ENCODE measurements around the gene NAP1L5. TPM values are rescaled to one million over a fixed set of nuclear protein-coding genes. Genes with fewer than 3 reads are reported as not detected.

Gene NAP1L5, protein sequence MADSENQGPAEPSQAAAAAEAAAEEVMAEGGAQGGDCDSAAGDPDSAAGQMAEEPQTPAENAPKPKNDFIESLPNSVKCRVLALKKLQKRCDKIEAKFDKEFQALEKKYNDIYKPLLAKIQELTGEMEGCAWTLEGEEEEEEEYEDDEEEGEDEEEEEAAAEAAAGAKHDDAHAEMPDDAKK
- 10 to 100 TPM; 10.5 to 14.4 (median 12.3) TPM for polyA plus RNA-seq (ENCODE audit: insufficient read depth in 1 of 5, insufficient read length in 5 of 5, low replicate concordance in 1 of 5)
- long read RNA-seq, donor 1, transcript NAP1L5-201 (1 exons, 1,915 nt): major isoform, 10 of 10 reads
- long read RNA-seq, donor 1, partial matches to known transcripts: 0 of 10 reads
- long read RNA-seq, donor 1, other reads (novel, unspliced or antisense): 0 of 10 reads
- long read RNA-seq, donor 2, transcript NAP1L5-201 (1 exons, 1,915 nt): major isoform, 6 of 6 reads
- long read RNA-seq, donor 2, partial matches to known transcripts: 0 of 6 reads
- long read RNA-seq, donor 2, other reads (novel, unspliced or antisense): 0 of 6 reads
- long read RNA-seq, donor 3, transcript NAP1L5-201 (1 exons, 1,915 nt): major isoform, 8 of 8 reads
- long read RNA-seq, donor 3, partial matches to known transcripts: 0 of 8 reads
- long read RNA-seq, donor 3, other reads (novel, unspliced or antisense): 0 of 8 reads
- long read RNA-seq, donor 4, transcript NAP1L5-201 (1 exons, 1,915 nt): major isoform, 12 of 12 reads
- long read RNA-seq, donor 4, partial matches to known transcripts: 0 of 12 reads
- long read RNA-seq, donor 4, other reads (novel, unspliced or antisense): 0 of 12 reads
- long read RNA-seq, donor 5, transcript NAP1L5-201 (1 exons, 1,915 nt): major isoform, 15 of 15 reads
- long read RNA-seq, donor 5, partial matches to known transcripts: 0 of 15 reads
- long read RNA-seq, donor 5, other reads (novel, unspliced or antisense): 0 of 15 reads
- long read RNA-seq, donor 6, transcript NAP1L5-201 (1 exons, 1,915 nt): major isoform, 14 of 14 reads
- long read RNA-seq, donor 6, partial matches to known transcripts: 0 of 14 reads
- long read RNA-seq, donor 6, other reads (novel, unspliced or antisense): 0 of 14 reads
- long read RNA-seq, donor 7, partial matches to known transcripts: 0 of 4 reads
- long read RNA-seq, donor 7, other reads (novel, unspliced or antisense): 0 of 4 reads
- long read RNA-seq, donor 8, transcript NAP1L5-201 (1 exons, 1,915 nt): major isoform, 5 of 5 reads
- long read RNA-seq, donor 8, partial matches to known transcripts: 0 of 5 reads
- long read RNA-seq, donor 8, other reads (novel, unspliced or antisense): 0 of 5 reads

DNA sequence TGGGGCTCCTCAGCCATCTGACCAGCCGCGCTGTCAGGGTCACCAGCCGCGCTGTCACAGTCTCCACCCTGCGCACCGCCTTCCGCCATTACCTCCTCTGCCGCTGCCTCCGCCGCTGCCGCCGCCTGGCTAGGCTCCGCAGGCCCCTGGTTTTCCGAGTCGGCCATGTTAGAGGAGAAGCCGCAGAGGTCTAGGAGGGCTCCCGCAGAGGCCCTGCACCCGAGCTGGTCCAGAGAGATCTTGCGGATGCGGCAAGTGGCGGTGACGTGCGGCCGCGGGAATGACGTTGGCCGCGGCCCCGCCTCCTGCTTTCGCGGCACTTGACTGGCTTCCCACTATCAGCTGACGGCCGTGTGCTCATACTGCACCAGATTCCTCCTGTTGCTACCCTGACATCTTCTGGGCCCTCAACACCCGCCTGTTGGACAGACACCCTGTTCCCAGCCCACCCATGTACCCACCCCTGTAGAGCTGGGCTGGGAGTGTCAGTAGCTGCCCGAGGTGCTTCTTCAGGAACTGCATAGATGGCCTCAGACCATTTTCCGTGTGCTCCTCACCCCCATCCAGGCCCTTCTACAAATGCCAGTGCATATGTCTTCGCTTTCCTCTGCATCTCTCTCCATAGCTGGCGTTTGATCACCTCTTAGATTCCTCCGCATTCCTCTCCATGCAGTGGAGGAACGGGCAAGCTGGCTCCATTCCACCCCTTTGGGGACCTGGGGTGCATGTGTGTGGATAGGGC lies at the start of gene NAP1L5:
Gene NAP1L5, minus strand, starts transcription at position 242 of the 742 bp plus-strand sequence. Its CDS starts 75 bp downstream, at position 167.
- peak; percentile 52 to 60 for DNase-seq

DNA sequence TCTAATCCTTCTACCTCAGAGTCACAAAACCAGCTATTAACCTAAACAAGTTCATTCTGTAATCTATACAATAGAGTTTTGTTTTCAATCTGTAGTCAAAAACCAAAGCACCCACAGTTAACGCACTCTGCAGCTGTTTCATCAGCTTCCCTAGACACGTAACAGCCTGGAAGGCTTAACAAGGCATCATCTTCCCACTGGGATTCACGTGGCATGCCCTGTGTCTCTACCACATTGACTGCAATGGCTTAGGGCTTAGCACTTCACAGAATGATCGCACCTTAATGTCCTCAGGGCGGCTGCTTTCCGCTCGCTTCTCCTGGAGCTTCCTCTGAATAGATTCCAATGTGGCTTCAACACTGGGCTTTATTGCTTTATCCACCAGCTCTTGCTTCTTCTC lies 49.7 kb upstream of the NAP1L5 start:
- no peak for DNase-seq

DNA sequence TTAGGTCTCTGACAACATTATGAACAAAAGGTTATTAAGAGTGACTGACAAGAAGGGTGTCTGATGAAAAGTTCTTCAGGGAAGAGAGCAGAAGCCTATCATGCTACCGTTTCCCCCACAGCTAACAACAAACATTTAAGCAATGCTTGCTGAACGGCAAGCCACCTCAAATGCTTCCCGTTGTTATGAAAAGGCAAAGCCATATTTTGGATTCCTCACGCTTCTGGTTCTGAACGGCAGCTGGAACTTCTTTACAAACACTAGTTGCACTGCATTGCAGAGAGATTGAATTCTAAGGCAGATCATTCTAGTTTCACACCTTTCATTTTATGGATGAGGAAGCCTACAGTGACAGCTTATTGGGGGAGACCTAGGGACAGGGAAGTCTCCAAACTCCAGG lies 48.6 kb upstream of the NAP1L5 start:
- peak; percentile 69 to 70 for DNase-seq

DNA sequence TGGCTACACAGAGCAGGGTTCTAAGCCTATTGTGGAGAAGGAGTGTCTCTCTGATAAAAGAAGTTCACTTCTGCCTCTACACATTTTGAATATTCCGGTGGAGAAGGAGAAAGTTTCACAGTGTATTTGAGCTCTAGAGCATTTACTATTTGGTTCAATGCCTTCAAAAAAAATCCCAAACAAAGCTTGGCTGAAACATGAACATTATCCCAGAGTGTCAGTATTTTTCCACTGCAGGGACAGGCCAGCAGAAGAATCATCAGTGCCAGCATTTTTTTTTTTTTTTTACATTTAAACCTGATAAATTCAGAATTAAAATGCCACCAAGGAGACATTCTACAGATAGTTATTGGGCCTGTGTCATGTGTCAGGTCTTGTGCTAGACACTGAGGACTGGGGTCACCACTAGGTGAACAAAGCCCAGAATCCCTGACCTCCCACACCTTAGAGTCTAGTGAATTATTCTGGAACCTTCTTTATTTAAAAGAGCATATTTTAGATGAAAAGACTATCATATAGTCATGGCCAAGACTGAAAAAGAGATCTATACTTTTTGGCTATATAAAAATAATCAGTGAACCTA lies 48.0 kb upstream of the NAP1L5 start:
- peak; percentile 37 to 47 for DNase-seq

DNA sequence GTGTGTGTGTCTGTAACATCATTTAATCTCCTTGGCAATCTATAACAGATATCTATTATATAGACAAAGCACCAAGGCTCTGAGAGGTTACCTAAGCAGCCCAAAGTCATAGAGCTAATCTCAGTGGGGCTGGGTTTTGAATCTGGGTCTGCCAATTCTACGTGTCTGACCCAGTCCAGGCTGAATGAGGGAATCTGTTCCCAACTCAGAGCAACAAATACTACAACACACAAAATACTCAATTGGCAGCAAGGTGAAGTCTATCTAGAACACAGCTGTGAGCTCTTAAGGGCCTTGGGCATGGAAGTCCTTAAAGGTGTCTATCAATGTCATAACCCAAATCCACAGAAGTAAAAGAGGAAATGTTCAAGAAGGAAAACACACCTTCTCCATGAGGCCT lies 47.5 kb upstream of the NAP1L5 start:
- DNase-seq: no peak

DNA sequence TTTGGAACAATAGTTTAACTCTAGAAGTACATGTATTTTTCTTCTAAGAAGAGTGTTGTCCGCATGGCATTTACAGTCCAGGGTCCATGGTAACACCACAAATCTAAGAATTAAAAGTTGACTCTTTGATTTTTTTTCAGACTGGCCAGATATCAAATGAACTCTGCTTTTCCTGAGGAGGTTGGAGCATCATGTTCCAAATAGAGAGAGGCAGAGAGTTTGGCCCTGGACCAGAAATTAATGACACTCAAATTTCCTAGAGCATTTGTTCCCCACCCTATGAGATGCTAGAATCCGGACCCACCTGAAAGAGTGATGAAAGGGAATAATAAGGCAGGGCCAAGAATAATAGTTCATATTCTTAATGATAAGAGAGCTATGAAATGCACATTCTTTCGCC lies 47.0 kb upstream of the NAP1L5 start:
- no peak for DNase-seq

DNA sequence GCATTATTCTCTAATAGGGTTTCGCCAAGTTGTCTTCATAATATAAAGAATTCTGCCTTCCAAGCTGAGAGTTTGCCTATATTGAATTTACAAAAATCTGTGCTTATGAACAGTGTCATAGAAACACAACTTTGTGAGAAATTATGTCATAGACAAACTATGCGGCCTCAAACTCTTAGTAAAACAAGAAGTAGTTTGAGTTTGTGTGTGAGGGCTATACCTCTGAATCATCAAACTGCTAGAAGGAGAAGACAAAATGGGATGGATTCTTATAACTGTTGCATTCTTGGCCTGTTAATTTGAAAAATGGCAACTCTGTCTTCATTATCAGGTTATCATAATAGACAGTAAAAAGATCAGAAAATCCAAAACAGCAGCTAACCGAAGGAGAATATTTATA lies 46.1 kb upstream of the NAP1L5 start:
- no peak for DNase-seq

GRCh38 chr4:88742561-88742960 lies 44.9 kb upstream of the NAP1L5 start:
- DNase-seq: no peak

GRCh38 chr4:88738180-88738579 lies 40.6 kb upstream of the NAP1L5 start:
- no peak for DNase-seq

DNA sequence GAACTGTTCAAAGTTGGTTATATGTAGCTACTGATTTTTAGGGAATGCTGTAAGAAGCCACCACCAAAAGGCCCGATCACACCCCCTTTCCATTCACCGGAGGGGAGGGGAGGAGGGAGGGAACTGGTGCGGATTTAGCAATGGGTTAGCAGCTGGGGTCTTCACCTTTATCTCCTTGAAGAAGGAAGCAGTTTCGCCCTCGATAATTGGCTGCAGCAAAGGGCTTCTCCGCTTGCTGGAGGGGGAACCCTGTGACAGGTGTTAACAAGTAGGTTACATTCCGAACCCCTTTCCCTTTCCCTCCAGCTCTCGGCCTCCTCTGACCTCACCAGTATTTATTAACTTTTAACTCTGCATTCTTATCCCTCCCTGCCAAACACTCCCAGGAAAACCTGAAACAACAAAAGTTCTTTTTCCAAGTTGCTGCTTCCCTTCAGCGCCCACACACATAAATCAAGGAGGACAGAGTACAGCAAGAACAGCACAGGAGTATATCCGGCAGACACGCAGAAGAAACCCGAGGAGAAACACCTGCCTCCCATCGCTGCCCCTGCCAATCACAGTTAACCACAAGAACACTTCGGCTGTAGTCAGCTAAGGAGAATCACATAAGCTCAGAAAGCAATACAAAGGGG lies 39.8 kb upstream of the NAP1L5 start:
- DNase-seq: no peak

DNA sequence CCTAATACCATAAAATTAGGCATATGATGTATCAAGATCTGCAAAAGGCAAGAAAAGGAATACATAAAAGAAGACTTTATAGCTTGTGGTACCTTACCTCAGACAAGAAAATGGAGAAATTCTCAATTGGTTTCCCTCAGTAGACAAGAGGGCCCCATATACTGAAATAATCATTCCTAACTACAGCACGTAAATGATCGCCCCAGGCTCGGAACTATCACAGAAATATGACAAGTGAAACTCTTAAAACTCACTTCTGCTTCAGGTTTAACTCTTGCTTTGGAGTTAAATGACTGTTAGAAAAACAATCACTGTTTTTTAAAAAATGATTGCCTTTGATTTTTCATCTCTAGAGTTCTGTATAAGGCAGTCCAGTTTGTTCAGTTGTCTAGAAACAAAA lies 38.6 kb upstream of the NAP1L5 start:
- no peak for DNase-seq

DNA sequence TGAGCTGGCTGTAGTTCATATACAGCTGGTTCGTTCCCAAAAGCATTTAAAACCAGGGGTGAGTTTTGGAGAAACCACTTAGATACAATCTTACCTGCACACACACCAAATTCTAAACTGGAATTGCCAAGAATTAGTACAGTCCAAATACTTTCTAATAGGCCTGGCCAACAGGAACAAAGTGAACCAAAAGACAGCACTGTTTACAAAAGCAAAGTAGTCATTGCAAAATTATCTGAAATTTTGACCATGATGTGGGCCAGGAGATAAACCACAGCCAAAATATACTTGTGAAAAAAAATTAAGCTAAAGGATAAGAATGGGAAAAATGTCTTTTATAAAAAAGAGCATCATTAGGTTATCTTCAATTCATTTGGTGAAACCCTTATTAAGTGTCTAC lies 37.9 kb upstream of the NAP1L5 start:
- DNase-seq: no peak

DNA sequence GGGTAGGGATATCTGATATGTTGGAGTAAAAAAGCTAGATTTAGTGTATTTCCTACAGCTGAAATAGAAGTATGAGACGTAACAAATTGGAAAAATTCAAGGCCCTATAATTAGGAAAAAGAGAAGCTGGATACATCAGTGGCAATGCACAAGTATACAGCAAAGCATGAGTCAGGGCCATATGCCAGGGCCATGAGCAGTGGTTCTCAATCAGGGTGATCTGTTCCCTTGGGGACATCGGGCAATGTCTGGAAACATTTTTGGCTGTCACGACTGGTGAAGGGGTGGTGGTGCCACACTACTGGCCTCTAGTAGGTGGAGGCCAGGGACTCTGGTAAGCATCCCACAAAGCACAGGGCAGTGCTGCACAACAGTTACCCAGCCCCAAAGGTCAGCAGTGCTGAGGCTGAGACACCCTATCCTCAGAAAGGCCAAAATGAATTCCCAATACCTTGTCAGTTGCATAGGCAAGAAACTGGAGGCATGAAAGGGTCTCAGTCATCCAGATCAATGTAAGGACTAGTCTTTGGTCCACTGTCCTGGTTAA lies 36.8 kb upstream of the NAP1L5 start:
- DNase-seq: no peak

GRCh38 chr4:88732714-88733368 lies 35.2 kb upstream of the NAP1L5 start:
- no peak for DNase-seq

DNA sequence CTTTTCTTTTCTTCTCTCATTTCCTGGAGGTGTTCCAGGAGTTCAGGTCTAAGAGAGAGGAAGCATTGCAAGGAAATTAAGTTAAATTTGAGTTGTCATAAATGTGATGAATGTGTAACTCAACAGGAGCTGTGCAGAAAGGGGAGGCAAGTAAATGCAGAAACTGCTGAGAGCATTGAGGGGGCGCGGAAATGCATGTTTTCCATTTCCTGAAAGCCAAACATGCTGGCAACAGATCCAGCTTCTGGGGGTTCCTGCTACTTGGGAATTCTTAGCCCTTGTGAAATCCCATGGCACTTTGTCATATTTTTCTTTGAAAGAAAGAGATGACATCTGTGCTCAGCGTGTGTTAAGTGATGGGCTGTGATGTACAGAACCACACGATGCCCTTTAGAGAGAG lies 33.8 kb upstream of the NAP1L5 start:
- DNase-seq: peak; percentile 32 to 46

DNA sequence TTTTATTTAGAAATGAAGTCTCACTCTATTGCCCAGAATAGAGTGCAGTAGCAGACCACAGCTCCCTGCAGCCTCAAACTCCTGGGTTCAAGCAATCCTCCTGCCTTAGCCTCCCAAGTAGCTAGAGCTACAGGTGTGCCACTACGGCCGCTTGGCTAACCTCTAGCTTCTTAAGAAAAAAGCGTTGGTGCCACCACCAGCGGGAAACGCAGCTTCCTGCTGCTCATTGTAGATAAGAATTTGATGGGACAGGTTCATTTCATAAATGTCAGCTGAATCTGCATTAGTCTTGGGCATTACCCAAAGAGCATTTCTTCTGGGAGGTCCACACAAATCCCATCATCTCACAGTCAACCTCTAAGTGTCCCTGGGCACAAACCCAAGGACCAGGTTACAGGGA lies 33.2 kb upstream of the NAP1L5 start:
- no peak for DNase-seq

DNA sequence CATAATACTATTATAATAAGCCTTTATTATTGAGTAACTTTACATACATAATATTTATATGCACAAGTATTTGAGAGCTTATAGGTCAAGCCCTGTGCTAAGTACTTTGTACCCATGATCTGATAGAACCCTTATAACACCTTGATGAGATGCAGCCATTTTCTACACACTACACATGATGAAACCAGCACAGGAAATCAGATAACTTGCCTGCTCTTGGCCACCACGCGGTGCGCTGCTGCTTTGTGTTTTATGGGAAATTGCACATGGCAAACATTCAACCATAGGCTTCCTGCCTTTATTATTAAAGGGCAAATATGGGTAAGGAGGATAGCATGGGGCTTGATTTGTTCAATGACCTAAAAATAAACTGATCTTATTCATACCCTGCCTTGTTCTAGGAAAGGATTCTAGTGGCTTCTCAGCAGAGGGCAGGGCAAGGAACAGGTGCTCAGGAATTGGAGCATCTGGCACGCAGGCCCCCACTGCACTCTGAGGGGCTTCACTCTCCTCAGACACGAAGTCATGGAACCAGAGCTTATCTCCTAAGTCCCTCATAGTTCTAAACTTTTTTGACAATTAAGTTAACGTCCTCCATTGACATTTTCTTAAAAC lies 31.6 kb upstream of the NAP1L5 start:
- DNase-seq: no peak

DNA sequence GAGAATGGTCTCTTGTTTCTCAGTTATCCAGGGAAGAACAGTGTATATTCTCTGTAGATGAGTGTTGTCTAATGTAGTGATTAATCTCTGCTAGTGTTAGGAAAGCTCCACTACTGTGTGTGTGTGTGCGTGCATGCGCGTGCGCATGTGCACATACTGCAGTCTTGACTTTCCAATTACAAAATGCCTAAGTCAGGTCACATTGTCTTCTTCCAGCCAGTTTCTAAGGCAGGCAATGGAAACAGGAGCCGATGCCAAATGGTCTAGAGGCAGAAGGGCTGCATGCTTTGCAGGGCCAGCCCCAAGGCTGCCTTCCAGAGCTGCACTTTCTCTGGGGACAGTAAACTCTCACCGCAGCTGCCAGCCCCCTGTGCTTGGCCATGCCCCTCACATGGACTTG lies 30.5 kb upstream of the NAP1L5 start:
- no peak for DNase-seq

GRCh38 chr4:88725986-88726385 lies 28.4 kb upstream of the NAP1L5 start:
- no peak for DNase-seq

Measured in right lung (tissue), 10 donors.